ENCODE data around the gene NLGN1.

Gene NLGN1

GRCh38 chr3:173839859-173840258 lies 442.3 kb downstream of the NLGN1 start:
- TF ChIP-seq ELF4 (IDR thresholded peaks at IDR 0.05) = no peak
- no peak for TF ChIP-seq TARDBP (IDR thresholded peaks at IDR 0.05)
- POLR2A ChIA-PET = no interaction called here

GRCh38 chr3:173841334-173841733 lies 443.8 kb downstream of the NLGN1 start:
- CTCF ChIA-PET = no interaction called here
- no peak for DNase-seq (ENCODE audit: extremely low spot score)
- POLR2A ChIA-PET = no interaction called here
- TF ChIP-seq ELF4 (IDR thresholded peaks at IDR 0.05) (no peak), FOXM1 (IDR thresholded peaks at IDR 0.05; ENCODE audit: borderline replicate concordance) (no peak), NFRKB (IDR thresholded peaks at IDR 0.05) (no peak), ZNF384 (IDR thresholded peaks at IDR 0.05) (no peak), LEF1 (IDR thresholded peaks at IDR 0.05; ENCODE audit: borderline replicate concordance) (no peak), CTBP1 (IDR thresholded peaks at IDR 0.05; ENCODE audit: borderline replicate concordance) (no peak), FOXA1 (IDR thresholded peaks at IDR 0.05) (no peak), L3MBTL2 (conservative IDR thresholded peaks at IDR 0.05) (no peak), SP1 (IDR thresholded peaks at IDR 0.05) (no peak)

More at GRCh38 chr3:173839859-173840258, 442.3 kb downstream of the NLGN1 start:
- CTCF ChIA-PET = no interaction called here
- no peak for DNase-seq (ENCODE audit: extremely low spot score)

- POLR2A ChIA-PET = no interaction called here
Observed at GRCh38 chr3:173843060-173843459, 445.5 kb downstream of the NLGN1 start.

GRCh38 chr3:173846584-173846983 lies 449.0 kb downstream of the NLGN1 start:
- no peak for DNase-seq (ENCODE audit: extremely low spot score)
- CTCF ChIA-PET = no interaction called here
- TF ChIP-seq TARDBP (IDR thresholded peaks at IDR 0.05) (no peak), CTBP1 (IDR thresholded peaks at IDR 0.05; ENCODE audit: borderline replicate concordance) (no peak), SP1 (IDR thresholded peaks at IDR 0.05) (no peak), ZNF384 (IDR thresholded peaks at IDR 0.05) (no peak), FOXK2 (IDR thresholded peaks at IDR 0.05) (no peak), L3MBTL2 (conservative IDR thresholded peaks at IDR 0.05) (no peak), LEF1 (IDR thresholded peaks at IDR 0.05; ENCODE audit: borderline replicate concordance) (no peak), FOXA1 (IDR thresholded peaks at IDR 0.05) (no peak), HDGF (IDR thresholded peaks at IDR 0.05; ENCODE audit: borderline replicate concordance) (no peak), FOXM1 (IDR thresholded peaks at IDR 0.05; ENCODE audit: borderline replicate concordance) (no peak), NFRKB (IDR thresholded peaks at IDR 0.05) (no peak)

More at GRCh38 chr3:173843060-173843459, 445.5 kb downstream of the NLGN1 start:
- no peak for DNase-seq (ENCODE audit: extremely low spot score)
- TF ChIP-seq ZNF384 (IDR thresholded peaks at IDR 0.05) = no peak
- no peak for TF ChIP-seq FOXK2 (IDR thresholded peaks at IDR 0.05)
- TF ChIP-seq LEF1 (IDR thresholded peaks at IDR 0.05; ENCODE audit: borderline replicate concordance) = no peak
- TF ChIP-seq CTBP1 (IDR thresholded peaks at IDR 0.05; ENCODE audit: borderline replicate concordance) = no peak
- TF ChIP-seq SP1 (IDR thresholded peaks at IDR 0.05) = no peak
- no peak for TF ChIP-seq HDGF (IDR thresholded peaks at IDR 0.05; ENCODE audit: borderline replicate concordance)
- TF ChIP-seq SUZ12 (IDR thresholded peaks at IDR 0.05) = no peak
- TF ChIP-seq BHLHE40 (IDR thresholded peaks at IDR 0.05; ENCODE audit: borderline replicate concordance) = no peak
- TF ChIP-seq FOXM1 (IDR thresholded peaks at IDR 0.05; ENCODE audit: borderline replicate concordance) = no peak
- no peak for TF ChIP-seq PKNOX1 (IDR thresholded peaks at IDR 0.05)
- TF ChIP-seq ARNT (IDR thresholded peaks at IDR 0.05) = no peak
- TF ChIP-seq TARDBP (IDR thresholded peaks at IDR 0.05) = no peak
- TF ChIP-seq NFRKB (IDR thresholded peaks at IDR 0.05) = no peak
- TF ChIP-seq FOXA1 (IDR thresholded peaks at IDR 0.05) = no peak
- TF ChIP-seq L3MBTL2 (conservative IDR thresholded peaks at IDR 0.05) = no peak
- TF ChIP-seq ELF4 (IDR thresholded peaks at IDR 0.05) = no peak
- CTCF ChIA-PET = no interaction called here

GRCh38 chr3:173849489-173849888 lies 451.9 kb downstream of the NLGN1 start:
- TF ChIP-seq CTBP1 (IDR thresholded peaks at IDR 0.05; ENCODE audit: borderline replicate concordance) (no peak), LEF1 (IDR thresholded peaks at IDR 0.05; ENCODE audit: borderline replicate concordance) (no peak), SUZ12 (IDR thresholded peaks at IDR 0.05) (no peak), SP1 (IDR thresholded peaks at IDR 0.05) (no peak), FOXK2 (IDR thresholded peaks at IDR 0.05) (no peak), NFRKB (IDR thresholded peaks at IDR 0.05) (no peak), ELF4 (IDR thresholded peaks at IDR 0.05) (no peak), PKNOX1 (IDR thresholded peaks at IDR 0.05) (no peak), FOXM1 (IDR thresholded peaks at IDR 0.05; ENCODE audit: borderline replicate concordance) (no peak), BHLHE40 (IDR thresholded peaks at IDR 0.05; ENCODE audit: borderline replicate concordance) (no peak), HDGF (IDR thresholded peaks at IDR 0.05; ENCODE audit: borderline replicate concordance) (no peak), FOXA1 (IDR thresholded peaks at IDR 0.05) (no peak), L3MBTL2 (conservative IDR thresholded peaks at IDR 0.05) (no peak), TARDBP (IDR thresholded peaks at IDR 0.05) (no peak), ARNT (IDR thresholded peaks at IDR 0.05) (no peak), ZNF384 (IDR thresholded peaks at IDR 0.05) (no peak)
- ChIA-PET POLR2A (no interaction called here), CTCF (no interaction called here)
- no peak for DNase-seq (ENCODE audit: extremely low spot score)

More at GRCh38 chr3:173846584-173846983, 449.0 kb downstream of the NLGN1 start:
- POLR2A ChIA-PET = no interaction called here

- POLR2A ChIA-PET = no interaction called here
- CTCF ChIA-PET = no interaction called here
- DNase-seq (ENCODE audit: extremely low spot score) = no peak
- no peak for TF ChIP-seq NFRKB (IDR thresholded peaks at IDR 0.05)
- TF ChIP-seq TARDBP (IDR thresholded peaks at IDR 0.05) = no peak
- TF ChIP-seq L3MBTL2 (conservative IDR thresholded peaks at IDR 0.05) = no peak
- TF ChIP-seq ELF4 (IDR thresholded peaks at IDR 0.05) = no peak
- no peak for TF ChIP-seq PKNOX1 (IDR thresholded peaks at IDR 0.05)
- TF ChIP-seq FOXK2 (IDR thresholded peaks at IDR 0.05) = no peak
Observed at GRCh38 chr3:173857154-173857553, 459.6 kb downstream of the NLGN1 start.
